Activated CD4-positive, CD25-positive, alpha-beta regulatory T cell (primary cell): ENCODE results near the gene FBXO27.
"Not testable (repeated sequence)": the region's sequence is repeated elsewhere in the genome, so short reads cannot be mapped to it uniquely, and the experiment has no call there.

Experiments
- DNase-seq, 4 experiments: peaks; one replicate each; lab custom pipeline; 2025; lab: John Stamatoyannopoulos, UW

FBXO27 gene

GRCh38 chr19:39038098-39038497 lies 5.7 kb upstream of the FBXO27 start:
- no peak for DNase-seq

- DNase-seq = no peak
Observed at GRCh38 chr19:39037194-39037593, 4.8 kb upstream of the FBXO27 start.

- DNase-seq = no peak
Observed at GRCh38 chr19:39036581-39036980, 4.2 kb upstream of the FBXO27 start.

- peak; percentile 43 to 73 (median 56) for DNase-seq
Observed at GRCh38 chr19:39031368-39032062, 834 bp downstream of the FBXO27 start.

GRCh38 chr19:39030854-39031367 lies 1.4 kb downstream of the FBXO27 start:
- no peak for DNase-seq

GRCh38 chr19:39024875-39025641 lies 7.3 kb downstream of the FBXO27 start:
- no peak for DNase-seq

- no peak for DNase-seq
Observed at GRCh38 chr19:39021063-39021462, 11.3 kb downstream of the FBXO27 start.

- no peak for DNase-seq
Observed at GRCh38 chr19:39017646-39018045, 14.7 kb downstream of the FBXO27 start.

- DNase-seq = no peak
Observed at GRCh38 chr19:39017026-39017425, 15.3 kb downstream of the FBXO27 start.

GRCh38 chr19:39014037-39014436 lies 18.3 kb downstream of the FBXO27 start:
- DNase-seq = no peak

GRCh38 chr19:39009001-39009400 lies 23.3 kb downstream of the FBXO27 start:
- no peak for DNase-seq

- no peak for DNase-seq
Observed at GRCh38 chr19:39008137-39008536, 24.2 kb downstream of the FBXO27 start.

- DNase-seq = no peak
Observed at GRCh38 chr19:39007096-39007495, 25.3 kb downstream of the FBXO27 start.

- DNase-seq = no peak
Observed at GRCh38 chr19:39004403-39004802, 27.9 kb downstream of the FBXO27 start.

GRCh38 chr19:39003796-39004195 lies 28.6 kb downstream of the FBXO27 start:
- no peak for DNase-seq

- DNase-seq = no peak
Observed at GRCh38 chr19:39003188-39003587, 29.2 kb downstream of the FBXO27 start.

- no peak for DNase-seq
Observed at GRCh38 chr19:39001041-39001440, 31.3 kb downstream of the FBXO27 start.

GRCh38 chr19:38997576-38997975 lies 34.8 kb downstream of the FBXO27 start:
- not testable (repeated sequence) for DNase-seq

GRCh38 chr19:38993271-38993670 lies 39.1 kb downstream of the FBXO27 start:
- DNase-seq = no peak

- no peak for DNase-seq
Observed at GRCh38 chr19:38990949-38991697, 41.2 kb downstream of the FBXO27 start.

GRCh38 chr19:38989614-38990013 lies 42.7 kb downstream of the FBXO27 start:
- DNase-seq = not testable (repeated sequence)

GRCh38 chr19:38989066-38989605 lies 43.2 kb downstream of the FBXO27 start:
- DNase-seq = no peak
